Left cardiac atrium (tissue), 4 donors: Measurements from ENCODE around the gene IGFLR1. TPM values are rescaled to one million over a fixed set of nuclear protein-coding genes. Genes with fewer than 3 reads are reported as not detected.

Source experiments
- ATAC-seq, 2 donors: fragments of 200-7000 bp; cut with Tn5 transposase; one replicate each; pipeline ENCODE4 v1.9.1; 2020; ENCODE audit warnings: mild to moderate bottlenecking in 2 of 2, moderate library complexity in 2 of 2
- DNase-seq: peaks from one replicate; pipeline ENCODE4 v3.0.0-alpha.2; 2020
- intact Hi-C, 2 donors: fragments of 100-400 bp; cut with DNase I; formaldehyde crosslinking; loops; one replicate each; pipeline versions ENCODE4 v1.14.1 to v1.15.1; 2022 to 2023
- long read RNA-seq: library from polyadenylated mRNA; unstranded; transcript quantifications from one replicate; pipeline ENCODE4 v2.0.0, GENCODE V29; 2021
- total RNA-seq, 2 donors: library from RNA; stranded (reverse); fragmentation: NEBNext Ultra II Directional; extraction: Animal tissue kit (Norgen Biotek cat#: 25700); gene quantifications; one replicate each; pipeline ENCODE4 v1.2.1, GENCODE V29; 2021
- donor health status: DM: no; HTN: yes; CAD: no.
- donor health status: DM: no; HTN: yes; CAD: no; lungs with severe emphysema.
- donor health status: DM: yes; HTN: yes; CAD: no.
- donor health status: Dilated cardiomyopathy.

The IGFLR1 gene, protein sequence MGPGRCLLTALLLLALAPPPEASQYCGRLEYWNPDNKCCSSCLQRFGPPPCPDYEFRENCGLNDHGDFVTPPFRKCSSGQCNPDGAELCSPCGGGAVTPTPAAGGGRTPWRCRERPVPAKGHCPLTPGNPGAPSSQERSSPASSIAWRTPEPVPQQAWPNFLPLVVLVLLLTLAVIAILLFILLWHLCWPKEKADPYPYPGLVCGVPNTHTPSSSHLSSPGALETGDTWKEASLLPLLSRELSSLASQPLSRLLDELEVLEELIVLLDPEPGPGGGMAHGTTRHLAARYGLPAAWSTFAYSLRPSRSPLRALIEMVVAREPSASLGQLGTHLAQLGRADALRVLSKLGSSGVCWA
- total RNA-seq: 1 to 10 TPM; 6.5 to 7.0 TPM
- long read RNA-seq, partial matches to known transcripts: 0 of 1 reads
- long read RNA-seq, other reads (novel, unspliced or antisense): 0 of 1 reads

DNA sequence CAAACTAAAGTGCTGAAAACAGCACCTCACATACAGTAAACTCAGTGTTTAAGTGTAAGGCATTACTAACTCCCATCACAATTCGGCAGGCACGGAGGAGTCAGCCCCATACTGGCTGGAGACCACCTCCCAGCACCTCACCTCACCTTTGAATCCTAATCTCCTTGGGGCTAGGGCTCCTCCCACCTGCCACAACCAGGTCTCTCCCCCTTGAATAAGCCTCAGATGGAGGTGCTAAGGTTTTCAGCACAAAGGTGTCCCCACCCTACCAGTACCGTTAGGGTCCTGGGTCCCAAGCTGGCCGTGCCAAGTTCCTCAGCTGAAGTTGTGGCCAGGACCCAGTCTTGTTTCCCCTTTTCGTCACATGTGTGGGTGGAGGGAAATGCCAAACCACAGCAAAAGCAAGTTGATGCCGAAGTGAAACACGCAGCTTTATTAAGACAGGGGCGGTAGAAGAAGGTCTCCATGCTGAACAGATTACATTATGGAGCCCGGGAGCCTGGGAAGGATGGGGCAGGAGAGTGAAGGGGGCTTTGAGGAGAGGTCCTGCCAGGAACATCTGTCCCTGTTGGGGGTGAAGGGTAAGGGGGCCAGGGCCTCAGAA lies at the start of gene IGFLR1:
Gene IGFLR1, minus strand, starts transcription at position 332 of the 604 bp plus-strand sequence. CDS start 1,272 bp downstream, outside the sequence.
- intact Hi-C loops: loop anchor here in 1 of 2 donors (10.0 kb wide), 1 partner anchor 193 kb away; the partner anchor contains the start of gene LRFN3
- ATAC-seq: no peak
- no peak for DNase-seq

DNA sequence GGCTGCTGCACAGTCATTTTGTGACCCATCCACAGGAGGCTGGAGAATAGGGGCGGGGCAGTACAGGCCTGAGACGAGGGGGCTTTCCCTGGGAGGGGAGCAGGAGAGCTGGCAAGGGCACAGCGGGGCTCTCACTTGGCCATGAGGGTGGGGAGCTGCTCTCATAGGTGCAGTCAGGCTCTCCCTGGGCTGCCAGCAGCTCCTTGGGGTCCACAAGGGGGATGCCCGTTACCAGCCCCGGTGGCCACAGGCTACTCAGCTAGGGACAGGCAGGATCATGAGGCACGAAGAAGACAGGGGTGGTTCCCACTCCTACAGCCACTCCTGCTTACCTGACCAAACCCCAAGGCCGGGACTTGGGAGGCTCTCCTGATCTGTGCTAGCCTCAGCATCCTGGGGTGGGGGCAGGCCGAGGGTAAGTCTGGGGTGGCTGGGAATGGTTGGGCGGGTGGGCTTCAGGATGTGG lies 49.6 kb upstream of the IGFLR1 start:
- intact Hi-C loops: no loop called here
- DNase-seq: no peak

DNA sequence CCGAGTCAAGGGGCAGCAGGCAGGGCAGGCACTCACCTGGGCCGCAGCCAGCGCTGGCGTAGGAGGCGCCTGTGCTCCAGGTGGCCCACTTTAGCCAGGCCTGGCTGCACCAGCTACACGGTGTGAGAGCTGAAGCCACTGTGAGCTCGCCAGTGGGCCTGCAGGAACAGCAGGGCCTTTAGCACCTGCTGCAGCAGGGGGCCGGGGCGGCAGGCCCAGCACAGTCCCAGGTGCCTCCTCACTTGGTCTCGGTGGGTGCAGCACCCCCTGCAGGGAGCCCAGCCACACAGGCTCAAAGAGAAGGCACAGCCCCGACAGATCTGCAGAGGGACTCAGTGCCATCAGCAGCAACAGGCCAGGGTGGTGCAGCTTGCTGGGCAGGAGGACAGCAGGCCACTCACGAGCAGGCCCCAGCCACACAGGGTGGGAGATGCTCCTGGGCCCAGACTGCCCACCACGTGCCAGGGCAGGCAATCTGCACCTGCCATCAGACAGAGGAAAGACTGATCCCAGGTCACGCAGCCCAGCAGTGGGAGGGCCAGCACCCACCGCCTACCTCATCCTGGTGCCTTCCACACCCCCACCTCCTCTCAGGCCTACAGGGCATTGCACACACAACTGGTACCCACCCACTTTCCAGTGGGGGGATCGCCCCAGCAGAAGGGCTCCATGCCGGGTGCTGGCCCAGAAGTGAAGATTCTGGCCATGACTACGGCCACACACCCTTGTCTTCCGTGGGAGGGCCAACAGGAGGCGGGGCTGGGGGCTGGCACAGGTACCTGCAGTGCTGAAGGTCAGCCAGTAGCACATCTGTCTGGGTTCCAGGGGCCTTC lies 48.9 kb upstream of the IGFLR1 start:
- ATAC-seq (no peak), DNase-seq (no peak)
- intact Hi-C loops: no loop called here

More for the DNA sequence above, 49.6 kb upstream of the IGFLR1 start:
- no peak for ATAC-seq

DNA sequence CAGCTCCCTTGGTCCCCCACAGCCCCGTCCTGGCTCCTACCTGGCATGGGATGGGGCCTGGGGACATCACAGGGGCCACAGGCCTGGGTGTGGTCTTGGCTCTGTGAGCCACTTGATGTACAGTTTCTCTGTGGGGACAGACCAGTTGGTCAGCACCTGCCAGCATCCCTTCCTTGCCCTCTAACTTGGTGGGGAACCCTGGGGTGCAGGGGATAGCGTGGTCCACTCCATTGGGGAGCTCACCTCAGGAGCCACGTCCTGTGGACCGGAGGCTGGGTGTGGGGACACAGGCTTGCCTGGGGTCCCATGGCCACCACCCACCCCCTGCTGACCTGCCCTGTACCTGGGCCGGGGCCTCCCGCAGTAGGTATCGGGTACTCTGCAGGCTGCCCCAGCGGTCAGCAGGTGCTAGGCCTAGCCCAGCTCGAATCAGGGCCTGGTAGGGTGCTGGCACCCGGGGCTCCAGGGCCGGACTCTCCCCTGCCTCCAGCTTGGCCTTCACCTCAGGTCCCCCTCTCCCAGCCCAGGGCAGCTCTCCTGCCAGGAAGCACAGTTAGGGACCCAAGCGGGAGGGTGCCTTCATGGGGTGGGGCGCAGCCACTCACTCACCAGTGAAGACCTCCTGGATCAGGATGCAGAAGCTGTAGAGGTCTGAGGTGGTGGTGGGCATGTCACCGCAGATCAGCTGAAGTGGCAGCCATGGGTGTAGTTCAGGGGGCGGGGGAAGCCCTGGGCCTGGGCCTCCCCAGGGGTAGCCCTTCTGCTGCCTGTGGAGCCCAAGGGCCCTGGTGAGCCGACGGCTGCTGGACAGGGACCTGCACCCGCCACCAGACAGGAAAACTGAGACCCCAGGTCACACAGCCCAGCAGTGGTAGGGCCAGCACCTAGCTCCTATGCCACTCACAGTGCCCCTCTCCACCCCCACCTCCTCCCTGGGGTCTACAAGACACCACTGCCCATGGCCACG lies 48.0 kb upstream of the IGFLR1 start:
- ATAC-seq: no peak
- DNase-seq: no peak

DNA sequence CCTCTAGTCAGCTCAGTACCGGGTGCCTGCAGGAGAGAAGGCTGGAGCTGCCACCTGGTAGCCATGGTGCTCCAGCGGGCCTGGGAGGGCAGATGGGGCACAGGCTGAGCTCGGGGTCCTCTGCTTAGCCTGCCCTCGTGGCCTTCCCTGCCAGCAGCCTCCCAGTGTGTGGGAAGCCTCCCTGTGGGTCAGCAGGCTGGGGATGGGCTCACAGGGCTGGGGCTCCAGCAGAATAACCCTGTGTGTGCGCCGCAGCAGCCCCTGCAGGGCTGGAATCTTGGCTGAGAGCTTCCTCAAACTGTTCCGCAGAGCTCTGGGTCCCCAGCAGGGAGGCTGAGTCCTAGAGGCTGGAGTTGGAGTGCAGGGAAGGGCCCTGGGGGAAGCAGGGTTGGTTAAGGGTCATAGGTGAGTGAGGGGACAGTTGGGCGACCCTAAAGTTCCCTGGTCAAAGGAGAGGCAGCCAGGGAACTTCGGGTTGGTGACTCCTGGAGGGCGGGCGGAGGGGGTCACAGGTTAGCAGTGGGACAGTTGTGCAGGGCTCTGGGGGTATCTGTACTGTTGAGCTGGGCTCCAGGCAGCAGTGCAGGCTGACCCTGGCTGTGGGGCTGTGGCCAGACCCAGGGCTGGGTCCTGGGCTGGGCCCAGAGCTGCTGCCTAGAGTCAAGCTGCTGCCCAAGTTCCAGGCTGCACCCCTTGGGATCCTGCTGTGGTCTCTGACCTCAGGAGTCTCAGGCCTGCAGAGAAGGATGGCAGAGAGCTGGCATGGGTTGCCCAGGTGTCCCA lies 47.1 kb upstream of the IGFLR1 start:
- DNase-seq (no peak), ATAC-seq (no peak)
- intact Hi-C loops: no loop called here

More for the DNA sequence above, 48.0 kb upstream of the IGFLR1 start:
- intact Hi-C loops: no loop called here

DNA sequence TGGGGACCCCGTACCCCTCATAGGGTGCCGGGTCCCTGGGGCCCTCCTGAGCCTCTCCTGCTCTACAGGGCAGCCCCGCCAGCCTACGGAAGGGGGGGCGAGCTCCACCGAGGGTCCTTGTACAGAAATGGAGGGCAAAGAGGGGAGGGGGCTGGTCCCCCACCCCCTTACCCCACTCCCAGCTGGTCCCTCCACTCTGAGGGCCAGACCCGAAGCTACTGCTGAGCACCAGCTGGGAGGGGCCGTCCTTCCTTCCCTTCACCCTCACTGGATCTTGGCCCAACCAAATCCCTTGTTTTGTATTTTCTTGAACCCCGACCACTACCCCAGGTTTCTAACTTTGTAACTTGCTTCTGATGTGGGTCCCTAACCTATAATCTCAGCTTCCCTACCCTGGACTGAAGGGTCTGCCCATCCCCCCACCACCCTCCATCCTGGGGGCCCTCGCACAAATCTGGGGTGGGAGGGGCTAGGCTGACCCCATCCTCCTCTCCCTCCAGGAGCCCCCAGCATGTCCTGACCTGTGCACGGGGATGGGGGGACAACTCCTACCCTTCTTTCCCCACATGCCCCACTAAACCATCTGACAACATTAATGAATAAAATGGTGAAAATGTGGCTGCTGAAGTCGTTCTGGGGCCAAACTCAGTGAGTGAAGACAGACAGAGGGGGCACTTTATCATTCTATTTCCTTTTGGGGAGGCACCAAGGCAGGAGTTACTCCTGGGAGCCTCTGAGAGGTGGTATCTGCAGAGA lies 46.1 kb upstream of the IGFLR1 start:
- intact Hi-C loops: no loop called here
- no peak for ATAC-seq
- DNase-seq: no peak

DNA sequence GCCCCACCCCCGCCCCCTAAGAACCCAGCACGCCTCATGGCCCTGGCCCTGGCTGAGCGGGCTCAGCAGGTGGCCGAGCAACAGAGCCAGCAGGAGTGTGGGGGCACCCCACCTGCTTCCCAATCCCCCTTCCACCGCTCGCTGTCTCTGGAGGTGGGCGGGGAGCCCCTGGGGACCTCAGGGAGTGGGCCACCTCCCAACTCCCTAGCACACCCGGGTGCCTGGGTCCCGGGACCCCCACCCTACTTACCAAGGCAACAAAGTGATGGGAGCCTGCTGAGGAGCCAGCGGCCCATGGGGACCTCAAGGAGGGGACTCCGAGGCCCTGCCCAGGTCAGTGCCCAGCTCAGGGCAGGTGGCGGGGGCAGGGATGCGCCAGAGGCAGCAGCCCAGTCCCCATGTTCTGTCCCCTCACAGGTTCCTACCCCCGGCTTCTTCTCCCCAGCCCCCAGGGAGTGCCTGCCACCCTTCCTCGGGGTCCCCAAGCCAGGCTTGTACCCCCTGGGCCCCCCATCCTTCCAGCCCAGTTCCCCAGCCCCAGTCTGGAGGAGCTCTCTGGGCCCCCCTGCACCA lies 45.1 kb upstream of the IGFLR1 start:
- ATAC-seq: no peak
- no peak for DNase-seq
- intact Hi-C loops: no loop called here

DNA sequence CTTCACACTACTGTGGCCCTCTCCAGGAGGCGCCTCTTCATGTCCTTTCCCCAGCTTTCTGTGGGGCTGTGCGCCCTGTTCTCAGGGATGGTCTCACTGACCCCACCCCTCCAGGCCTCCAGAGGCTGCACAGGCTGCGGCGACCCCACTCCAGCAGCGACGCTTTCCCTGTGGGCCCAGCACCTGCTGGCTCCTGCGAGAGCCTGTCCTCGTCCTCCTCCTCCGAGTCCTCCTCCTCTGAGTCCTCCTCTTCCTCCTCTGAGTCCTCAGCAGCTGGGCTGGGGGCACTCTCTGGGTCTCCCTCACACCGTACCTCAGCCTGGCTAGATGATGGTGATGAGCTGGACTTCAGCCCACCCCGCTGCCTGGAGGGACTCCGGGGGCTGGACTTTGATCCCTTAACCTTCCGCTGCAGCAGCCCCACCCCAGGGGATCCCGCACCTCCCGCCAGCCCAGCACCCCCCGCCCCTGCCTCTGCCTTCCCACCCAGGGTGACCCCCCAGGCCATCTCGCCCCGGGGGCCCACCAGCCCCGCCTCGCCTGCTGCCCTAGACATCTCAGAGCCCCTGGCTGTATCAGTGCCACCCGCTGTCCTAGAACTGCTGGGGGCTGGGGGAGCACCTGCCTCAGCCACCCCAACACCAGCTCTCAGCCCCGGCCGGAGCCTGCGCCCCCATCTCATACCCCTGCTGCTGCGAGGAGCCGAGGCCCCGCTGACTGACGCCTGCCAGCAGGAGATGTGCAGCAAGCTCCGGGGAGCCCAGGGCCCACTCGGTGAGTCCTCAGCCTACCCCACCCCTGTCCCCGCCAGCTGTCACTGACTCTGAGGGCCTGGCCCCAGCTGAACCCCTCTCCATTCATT lies 44.3 kb upstream of the IGFLR1 start:
- intact Hi-C loops: no loop called here
- no peak for DNase-seq
- no peak for ATAC-seq

DNA sequence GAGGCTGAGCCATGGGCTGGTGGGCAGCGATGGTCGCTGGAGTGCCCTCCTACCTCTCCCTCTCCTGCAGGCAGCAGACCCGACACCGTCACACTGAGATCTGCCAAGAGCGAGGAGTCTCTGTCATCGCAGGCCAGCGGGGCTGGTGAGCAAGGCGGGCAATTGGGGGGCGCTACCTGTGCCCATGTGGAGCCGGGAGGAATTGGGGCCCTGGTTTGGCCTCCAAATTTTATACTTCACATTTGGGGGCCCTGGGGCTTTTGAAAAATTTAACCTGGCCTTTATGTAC lies 43.0 kb upstream of the IGFLR1 start:
- no peak for DNase-seq
- intact Hi-C loops: no loop called here
- ATAC-seq: no peak

DNA sequence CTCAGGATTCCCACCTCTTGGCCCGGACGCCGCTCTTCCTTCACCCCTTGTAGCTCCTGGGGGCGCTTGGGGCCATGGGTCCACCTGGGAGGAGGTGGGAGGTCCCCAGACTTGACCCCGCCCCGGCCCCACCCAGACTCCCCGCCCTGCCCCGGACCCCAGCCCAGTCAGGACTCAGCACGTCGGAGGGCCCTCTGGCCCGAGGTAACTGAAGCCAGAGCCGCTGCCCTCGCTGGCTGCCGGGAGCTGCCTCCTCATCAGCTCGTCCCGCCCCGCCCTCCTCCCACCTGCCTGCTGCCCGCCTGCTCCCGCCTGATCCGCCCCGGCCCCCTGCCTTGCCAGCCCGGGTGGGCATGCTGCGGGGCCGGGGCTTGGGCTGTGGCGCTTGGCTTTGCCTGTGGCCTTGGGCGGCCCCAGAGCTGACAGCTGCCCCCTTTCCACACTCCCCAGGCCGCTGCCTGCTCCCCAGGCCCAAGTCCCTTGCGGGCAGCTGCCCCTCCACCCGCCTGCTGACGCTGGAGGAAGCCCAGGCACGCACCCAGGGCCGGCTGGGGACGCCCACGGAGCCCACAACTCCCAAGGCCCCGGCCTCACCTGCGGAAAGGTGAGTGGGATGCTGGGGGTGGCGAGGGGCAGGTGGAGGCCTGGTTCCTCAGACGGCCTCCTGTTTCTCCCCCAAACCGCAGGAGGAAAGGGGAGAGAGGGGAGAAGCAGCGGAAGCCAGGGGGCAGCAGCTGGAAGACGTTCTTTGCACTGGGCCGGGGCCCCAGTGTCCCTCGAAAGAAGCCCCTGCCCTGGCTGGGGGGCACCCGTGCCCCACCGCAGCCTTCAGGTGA lies 42.5 kb upstream of the IGFLR1 start:
- ATAC-seq: no peak

DNA sequence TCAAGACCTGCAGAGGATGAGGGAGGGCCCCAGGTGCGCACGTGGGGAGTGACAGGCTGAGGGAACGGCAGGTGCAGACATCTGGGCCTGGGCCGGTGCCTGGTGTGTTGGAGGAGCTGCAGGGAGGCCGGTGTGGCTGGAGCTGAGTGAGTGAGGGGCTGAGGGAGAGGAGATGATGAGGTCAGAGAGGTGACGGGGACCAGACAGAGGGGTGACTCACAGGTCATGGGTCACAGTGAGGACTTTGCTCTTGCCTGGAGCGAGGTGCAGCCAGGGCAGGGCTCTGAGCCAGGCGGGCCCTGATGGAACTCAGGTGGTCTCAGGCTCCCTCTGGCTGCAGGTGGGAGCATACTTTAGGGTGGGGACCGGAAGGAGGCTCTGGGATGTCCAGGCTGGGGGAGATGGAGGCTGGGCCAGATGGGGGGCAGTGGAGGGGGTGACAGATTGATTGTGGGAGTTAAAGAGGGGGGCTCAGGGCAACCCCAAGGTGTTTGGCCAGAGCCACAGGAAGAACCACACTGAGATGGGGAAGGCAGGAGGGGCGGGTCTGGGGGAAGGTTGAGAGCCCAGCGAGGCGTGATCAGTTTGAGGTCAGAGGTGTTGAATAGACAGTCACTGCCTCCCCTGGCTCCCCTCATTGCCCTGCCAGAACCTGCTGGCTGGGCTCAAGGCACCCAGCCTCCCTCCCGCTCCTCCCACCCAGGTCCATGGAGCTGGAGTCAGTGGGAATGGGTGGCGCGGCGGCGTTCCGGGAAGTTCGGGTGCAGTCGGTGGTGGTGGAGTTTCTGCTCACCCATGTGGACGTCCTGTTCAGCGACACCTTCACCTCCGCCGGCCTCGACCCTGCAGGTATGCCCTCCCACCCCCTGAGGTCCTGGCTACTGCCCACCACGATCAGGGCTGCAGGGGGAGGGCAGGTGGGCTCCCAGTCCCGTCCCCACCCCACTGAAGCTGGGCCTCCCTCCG lies 41.5 kb upstream of the IGFLR1 start:
- ATAC-seq: no peak
- DNase-seq: no peak

More for the DNA sequence above, 42.5 kb upstream of the IGFLR1 start:
- no peak for DNase-seq
- intact Hi-C loops: no loop called here

DNA sequence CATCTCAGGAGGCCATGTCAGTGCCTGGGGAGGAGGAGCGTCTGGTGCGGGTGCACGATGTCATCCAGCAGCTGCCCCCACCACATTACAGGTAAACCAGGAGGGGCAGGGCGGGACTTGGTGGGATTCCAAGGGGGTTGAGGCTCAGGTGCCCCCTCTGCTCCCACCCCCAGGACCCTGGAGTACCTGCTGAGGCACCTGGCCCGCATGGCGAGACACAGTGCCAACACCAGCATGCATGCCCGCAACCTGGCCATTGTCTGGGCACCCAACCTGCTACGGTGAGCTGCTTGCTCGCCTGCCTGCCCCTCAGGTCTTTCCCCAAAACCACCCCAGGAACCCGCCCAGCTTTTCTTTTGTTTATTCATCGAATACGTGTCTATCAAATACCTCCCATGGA lies 40.3 kb upstream of the IGFLR1 start:
- DNase-seq: no peak

More for the DNA sequence above, 41.5 kb upstream of the IGFLR1 start:
- intact Hi-C loops: no loop called here

DNA sequence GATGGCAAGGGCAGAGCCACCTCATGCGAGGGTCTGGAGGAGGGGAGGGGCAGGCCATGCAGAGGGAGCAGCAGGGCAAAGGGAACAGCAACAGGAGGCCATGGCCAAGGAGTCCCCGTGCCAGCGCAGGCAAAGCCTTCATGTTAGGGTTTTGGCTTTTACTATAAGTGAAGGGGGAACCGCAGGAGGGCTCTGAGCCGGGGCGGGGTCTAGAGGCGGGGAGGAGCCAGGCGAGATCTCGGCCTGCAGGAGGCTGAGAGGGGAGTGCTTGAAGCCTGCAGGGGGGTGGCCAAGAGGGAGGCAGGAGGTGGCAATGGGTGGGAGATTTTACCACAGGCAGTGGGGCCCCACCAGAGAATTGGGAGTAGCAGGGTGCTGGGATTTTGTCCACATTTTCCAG lies 39.4 kb upstream of the IGFLR1 start:
- intact Hi-C loops: no loop called here
- ATAC-seq: no peak

More for the DNA sequence above, 40.3 kb upstream of the IGFLR1 start:
- intact Hi-C loops: no loop called here
- no peak for ATAC-seq

DNA sequence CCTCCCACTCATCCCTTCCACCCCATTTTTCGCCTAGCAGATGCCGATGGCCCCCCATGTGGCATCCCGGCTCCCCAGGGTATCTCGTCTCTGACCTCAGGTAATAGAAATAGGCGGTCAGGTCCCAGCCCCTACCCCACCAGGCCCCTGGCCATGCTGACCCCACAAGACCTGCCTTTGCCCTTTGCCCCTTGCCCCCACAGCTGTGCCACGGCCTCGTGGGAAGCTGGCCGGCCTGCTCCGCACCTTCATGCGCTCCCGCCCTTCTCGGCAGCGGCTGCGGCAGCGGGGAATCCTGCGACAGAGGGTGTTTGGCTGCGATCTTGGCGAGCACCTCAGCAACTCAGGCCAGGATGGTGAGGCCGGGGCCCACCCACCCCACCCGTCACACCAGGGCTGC lies 38.5 kb upstream of the IGFLR1 start:
- ATAC-seq (no peak), DNase-seq (no peak)
- intact Hi-C loops: no loop called here

More for the DNA sequence above, 39.4 kb upstream of the IGFLR1 start:
- no peak for DNase-seq
